ENCODE measurements around the gene CRYL1. TPM values are rescaled to one million over a fixed set of nuclear protein-coding genes. Genes with fewer than 3 reads are reported as not detected.

CRYL1 gene
- total RNA-seq, 1 experiment from 2014 or later = 2.9 TPM

GRCh38 chr13:20441056-20441455 is 84.6 kb downstream of the CRYL1 start:
- H3K27ac Mint-ChIP-seq = no peak overlapping the region
- POLR2A ChIA-PET = interaction anchor here (1.6 kb wide), 1 partner anchor 15 kb away, joined by 3 read pairs; no protein-coding TSS in a partner anchor
- CTCF ChIA-PET = interaction anchor here (0.9 kb wide), 1 partner anchor 244 kb away, joined by 3 read pairs; no protein-coding TSS in a partner anchor
- H3K4me3 Mint-ChIP-seq = no peak overlapping the region
- peaks cover 9% of the 10 kb centered on the region for H3K27me3 Mint-ChIP-seq (ENCODE audit: low read depth)
- TF ChIP-seq MXD4 (CRISPR knock-in tag; IDR thresholded peaks at IDR 0.05; ENCODE audit: borderline replicate concordance) (no peak), IRF1 (CRISPR knock-in tag; IDR thresholded peaks at IDR 0.05) (no peak), SMAD3 (CRISPR knock-in tag; IDR thresholded peaks at IDR 0.05; ENCODE audit: borderline replicate concordance) (no peak), ZNF232 (CRISPR knock-in tag; IDR thresholded peaks at IDR 0.05) (no peak), NR1H2 (CRISPR knock-in tag; IDR thresholded peaks at IDR 0.05) (no peak), KAT7 (CRISPR knock-in tag; IDR thresholded peaks at IDR 0.05; ENCODE audit: borderline replicate concordance) (no peak), ZNF219 (CRISPR knock-in tag; IDR thresholded peaks at IDR 0.05; ENCODE audit: borderline replicate concordance) (no peak), E2F4 (CRISPR knock-in tag; IDR thresholded peaks at IDR 0.05; ENCODE audit: borderline replicate concordance, low read depth) (no peak), ATF2 (CRISPR knock-in tag; IDR thresholded peaks at IDR 0.05; ENCODE audit: borderline replicate concordance, low read depth) (no peak), FOXK1 (CRISPR knock-in tag; IDR thresholded peaks at IDR 0.05) (no peak), SP1 (CRISPR knock-in tag; conservative IDR thresholded peaks at IDR 0.05) (no peak), TEAD4 (CRISPR knock-in tag; IDR thresholded peaks at IDR 0.05) (no peak), NFATC4 (CRISPR knock-in tag; IDR thresholded peaks at IDR 0.05) (no peak), SMAD4 (CRISPR knock-in tag; IDR thresholded peaks at IDR 0.05) (no peak)
- H3K9me3 Mint-ChIP-seq = peaks cover 11% of the 10 kb centered on the region
- H3K36me3 Mint-ChIP-seq = peaks cover 6% of the 10 kb centered on the region
- ATAC-seq (no peak), DNase-seq (ENCODE audit: low spot score) (no peak)
- H3K4me1 Mint-ChIP-seq = peaks cover 22% of the 10 kb centered on the region

GRCh38 chr13:20439261-20439660 is 86.4 kb downstream of the CRYL1 start:
- ChIA-PET CTCF (no interaction called here), POLR2A (no interaction called here)
- DNase-seq (ENCODE audit: low spot score) = no peak
- Mint-ChIP-seq H3K4me1 (peaks cover 22% of the 10 kb centered on the region), H3K4me3 (no peak overlapping the region), H3K9me3 (peaks cover 4% of the 10 kb centered on the region), H3K36me3 (no peaks in the 10 kb centered on the region), H3K27me3 (ENCODE audit: low read depth) (peaks cover 24% of the 10 kb centered on the region), H3K27ac (no peak overlapping the region)
- no peak for ATAC-seq
- TF ChIP-seq CTCF (IDR thresholded peaks at IDR 0.05) (no peak), CREB1 (CRISPR knock-in tag; IDR thresholded peaks at IDR 0.05) (no peak), IRF1 (CRISPR knock-in tag; IDR thresholded peaks at IDR 0.05) (no peak), ELF4 (CRISPR knock-in tag; IDR thresholded peaks at IDR 0.05; ENCODE audit: low read depth) (no peak), NR3C1 (CRISPR knock-in tag; conservative IDR thresholded peaks at IDR 0.05; ENCODE audit: low read depth) (no peak)

- DNase-seq (ENCODE audit: low spot score) (no peak), ATAC-seq (no peak)
- TF ChIP-seq ZNF121 (CRISPR knock-in tag; IDR thresholded peaks at IDR 0.05) = no peak
- no peak for TF ChIP-seq ATF6 (CRISPR knock-in tag; IDR thresholded peaks at IDR 0.05)
- TF ChIP-seq TCF7 (CRISPR knock-in tag; IDR thresholded peaks at IDR 0.05; ENCODE audit: low read depth) = no peak
- no peak for TF ChIP-seq NR1H2 (CRISPR knock-in tag; IDR thresholded peaks at IDR 0.05)
- no peak for TF ChIP-seq NR3C1 (CRISPR knock-in tag; conservative IDR thresholded peaks at IDR 0.05; ENCODE audit: low read depth)
- ChIA-PET POLR2A (no interaction called here), CTCF (no interaction called here)
- Mint-ChIP-seq H3K27ac (no peak overlapping the region), H3K4me3 (no peak overlapping the region), H3K36me3 (no peaks in the 10 kb centered on the region), H3K4me1 (peaks cover 22% of the 10 kb centered on the region), H3K27me3 (ENCODE audit: low read depth) (peaks cover 26% of the 10 kb centered on the region), H3K9me3 (peaks cover 7% of the 10 kb centered on the region)
These were observed 86.9 kb downstream of the CRYL1 start for GRCh38 chr13:20438801-20439200.

Data from WTC11 (cell line).